Activated naive CD4-positive, alpha-beta T cell treated with anti-CD3 and anti-CD28 coated beads for 36 hours (primary cell): ENCODE measurements around the gene ACACB. TPM values are rescaled to one million over a fixed set of nuclear protein-coding genes. Genes with fewer than 3 reads are reported as not detected.

Experiments
- CTCF ChIA-PET: fragments of 350-600 bp; sonication (Branson Sonifier 250); formaldehyde crosslinking; loops from one replicate; lab custom pipeline; 2021; ENCODE audit warnings: antibody characterized with exemption; lab: Charles Lee
- DNase-seq: peaks from one replicate; pipeline ENCODE4 v3.0.0-alpha.2; 2020
- H3K27ac Mint-ChIP-seq: one replicate; pipeline ENCODE4 v1.8.0; 2021; ENCODE audit warnings: mild to moderate bottlenecking, mixed read lengths
- H3K27me3 Mint-ChIP-seq: one replicate; pipeline ENCODE4 v1.8.0; 2021; ENCODE audit warnings: low read depth, mixed read lengths
- H3K36me3 Mint-ChIP-seq: one replicate; pipeline ENCODE4 v1.8.0; 2021; ENCODE audit warnings: low read depth, mixed read lengths
- H3K4me1 Mint-ChIP-seq: one replicate; pipeline ENCODE4 v1.8.0; 2021; ENCODE audit warnings: low read depth, mixed read lengths
- H3K4me3 Mint-ChIP-seq: one replicate; pipeline ENCODE4 v1.8.0; 2021; ENCODE audit warnings: mild to moderate bottlenecking, moderate library complexity, mixed read lengths
- H3K9me3 Mint-ChIP-seq: one replicate; pipeline ENCODE4 v1.8.0; 2021; ENCODE audit warnings: mixed read lengths
- intact Hi-C: fragments of 100-400 bp; cut with micrococcal nuclease; formaldehyde crosslinking; loops from one replicate; pipeline ENCODE4 v1.15.1; 2023
- total RNA-seq, 2 experiments: library from RNA; stranded (reverse); gene quantifications; one replicate each; pipeline ENCODE4 v1.2.3, GENCODE V29; 2021

Gene ACACB
- total RNA-seq, 2 experiments from 2014 or later, result 11.0 to 11.8 TPM

GRCh38 chr12:109113661-109114321 is 2.6 kb upstream of the ACACB start:
- intact Hi-C loops, result no loop called here
- H3K27me3 Mint-ChIP-seq, result no peaks in the 10 kb centered on the region
- CTCF ChIA-PET, result interaction anchor here (1.2 to 2.7 kb wide), 3 partner anchors 14 to 280 kb away, joined by 5 to 21 read pairs (median 5); no protein-coding TSS in a partner anchor

GRCh38 chr12:109114644-109115043 is 1.7 kb upstream of the ACACB start:
- H3K9me3 Mint-ChIP-seq, result no peaks in the 10 kb centered on the region
- no peak overlapping the region for H3K27ac Mint-ChIP-seq
- peaks cover 4% of the 10 kb centered on the region for H3K36me3 Mint-ChIP-seq
- no peak overlapping the region for H3K4me3 Mint-ChIP-seq
- CTCF ChIA-PET, result interaction anchor here (0.8 to 1.4 kb wide), 3 partner anchors 12 to 279 kb away, joined by 3 to 5 read pairs (median 5); no protein-coding TSS in a partner anchor
- DNase-seq, result no peak
- H3K27me3 Mint-ChIP-seq, result no peaks in the 10 kb centered on the region
- H3K4me1 Mint-ChIP-seq, result peaks cover 29% of the 10 kb centered on the region
- intact Hi-C loops, result no loop called here

More at GRCh38 chr12:109113661-109114321, 2.6 kb upstream of the ACACB start:
- no peak overlapping the region for H3K27ac Mint-ChIP-seq
- DNase-seq, result no peak
- H3K4me1 Mint-ChIP-seq, result peaks cover 29% of the 10 kb centered on the region
- H3K36me3 Mint-ChIP-seq, result peaks cover 7% of the 10 kb centered on the region
- no peak overlapping the region for H3K4me3 Mint-ChIP-seq
- no peaks in the 10 kb centered on the region for H3K9me3 Mint-ChIP-seq

GRCh38 chr12:109115404-109115757 is 1.0 kb upstream of the ACACB start:
- intact Hi-C loops, result no loop called here
- Mint-ChIP-seq H3K4me3 (no peak overlapping the region), H3K9me3 (no peaks in the 10 kb centered on the region), H3K36me3 (peaks cover 1% of the 10 kb centered on the region), H3K4me1 (peaks cover 29% of the 10 kb centered on the region), H3K27ac (no peak overlapping the region), H3K27me3 (no peaks in the 10 kb centered on the region)
- CTCF ChIA-PET, result interaction anchor here (1.0 to 1.4 kb wide), 2 partner anchors 16 to 278 kb away, joined by 3 to 5 read pairs; no protein-coding TSS in a partner anchor
- no peak for DNase-seq

- intact Hi-C loops, result no loop called here
- H3K27me3 Mint-ChIP-seq, result no peaks in the 10 kb centered on the region
- no peak overlapping the region for H3K27ac Mint-ChIP-seq
- no peak for DNase-seq
- CTCF ChIA-PET, result interaction anchor here (1.0 kb wide), 1 partner anchor 26 kb away, joined by 4 read pairs; no protein-coding TSS in a partner anchor
- H3K9me3 Mint-ChIP-seq, result no peaks in the 10 kb centered on the region
- no peaks in the 10 kb centered on the region for H3K36me3 Mint-ChIP-seq
- peaks cover 25% of the 10 kb centered on the region for H3K4me1 Mint-ChIP-seq
- no peak overlapping the region for H3K4me3 Mint-ChIP-seq
These were observed 193 bp downstream of the ACACB start for GRCh38 chr12:109116611-109116949.

- Mint-ChIP-seq H3K9me3 (no peaks in the 10 kb centered on the region), H3K36me3 (no peaks in the 10 kb centered on the region), H3K4me3 (no peak overlapping the region), H3K27me3 (no peaks in the 10 kb centered on the region), H3K4me1 (peaks cover 8% of the 10 kb centered on the region), H3K27ac (no peak overlapping the region)
- CTCF ChIA-PET, result interaction anchor here (0.7 kb wide), 1 partner anchor 144 kb away, joined by 3 read pairs; no protein-coding TSS in a partner anchor
- no peak for DNase-seq
- intact Hi-C loops, result no loop called here
These were observed 3.7 kb downstream of the ACACB start for GRCh38 chr12:109120095-109120494.

GRCh38 chr12:109120557-109120956 is 4.2 kb downstream of the ACACB start:
- H3K27ac Mint-ChIP-seq, result no peak overlapping the region

GRCh38 chr12:109121346-109121880 is 5.0 kb downstream of the ACACB start:
- Mint-ChIP-seq H3K27ac (no peak overlapping the region), H3K36me3 (no peaks in the 10 kb centered on the region), H3K4me1 (no peaks in the 10 kb centered on the region), H3K27me3 (no peaks in the 10 kb centered on the region), H3K4me3 (no peak overlapping the region), H3K9me3 (no peaks in the 10 kb centered on the region)
- intact Hi-C loops, result no loop called here
- DNase-seq, result no peak
- CTCF ChIA-PET, result no interaction called here

More at GRCh38 chr12:109120557-109120956, 4.2 kb downstream of the ACACB start:
- CTCF ChIA-PET, result no interaction called here
- intact Hi-C loops, result no loop called here
- Mint-ChIP-seq H3K4me3 (no peak overlapping the region), H3K36me3 (no peaks in the 10 kb centered on the region), H3K9me3 (no peaks in the 10 kb centered on the region), H3K4me1 (peaks cover 5% of the 10 kb centered on the region), H3K27me3 (no peaks in the 10 kb centered on the region)
- no peak for DNase-seq

- H3K4me3 Mint-ChIP-seq, result no peak overlapping the region
- intact Hi-C loops, result no loop called here
- no peaks in the 10 kb centered on the region for H3K36me3 Mint-ChIP-seq
- CTCF ChIA-PET, result interaction anchor here (1.3 kb wide), 1 partner anchor 8 kb away, joined by 3 read pairs; no protein-coding TSS in a partner anchor
- no peaks in the 10 kb centered on the region for H3K9me3 Mint-ChIP-seq
- no peak overlapping the region for H3K27ac Mint-ChIP-seq
- no peaks in the 10 kb centered on the region for H3K4me1 Mint-ChIP-seq
- no peaks in the 10 kb centered on the region for H3K27me3 Mint-ChIP-seq
- no peak for DNase-seq
These were observed 8.7 kb downstream of the ACACB start for GRCh38 chr12:109124878-109125648.

GRCh38 chr12:109125791-109126190 is 9.4 kb downstream of the ACACB start:
- intact Hi-C loops, result no loop called here
- no peak overlapping the region for H3K27ac Mint-ChIP-seq
- H3K4me1 Mint-ChIP-seq, result no peaks in the 10 kb centered on the region
- no peaks in the 10 kb centered on the region for H3K27me3 Mint-ChIP-seq
- H3K4me3 Mint-ChIP-seq, result no peak overlapping the region
- no peak for DNase-seq
- H3K36me3 Mint-ChIP-seq, result no peaks in the 10 kb centered on the region
- CTCF ChIA-PET, result no interaction called here
- no peaks in the 10 kb centered on the region for H3K9me3 Mint-ChIP-seq

- DNase-seq, result no peak
- Mint-ChIP-seq H3K4me1 (no peaks in the 10 kb centered on the region), H3K27me3 (no peaks in the 10 kb centered on the region), H3K4me3 (no peak overlapping the region), H3K27ac (no peak overlapping the region), H3K36me3 (no peaks in the 10 kb centered on the region), H3K9me3 (no peaks in the 10 kb centered on the region)
- intact Hi-C loops, result no loop called here
- CTCF ChIA-PET, result interaction anchor here (1.1 kb wide), 1 partner anchor 12 kb away, joined by 5 read pairs; no protein-coding TSS in a partner anchor
These were observed 10.4 kb downstream of the ACACB start for GRCh38 chr12:109126784-109127183.

GRCh38 chr12:109127533-109128242 is 11.3 kb downstream of the ACACB start:
- H3K4me3 Mint-ChIP-seq, result no peak overlapping the region
- H3K27ac Mint-ChIP-seq, result no peak overlapping the region
- H3K9me3 Mint-ChIP-seq, result no peaks in the 10 kb centered on the region
- no peaks in the 10 kb centered on the region for H3K4me1 Mint-ChIP-seq
- no peak for DNase-seq
- intact Hi-C loops, result no loop called here
- H3K36me3 Mint-ChIP-seq, result no peaks in the 10 kb centered on the region
- CTCF ChIA-PET, result interaction anchor here (0.6 to 1.1 kb wide), 3 partner anchors 13 to 1932 kb away, joined by 3 to 5 read pairs (median 3); no protein-coding TSS in a partner anchor
- H3K27me3 Mint-ChIP-seq, result no peaks in the 10 kb centered on the region
